ENCODE results near the gene TTC1.
"Not testable (repeated sequence)": the region's sequence is repeated elsewhere in the genome, so short reads cannot be mapped to it uniquely, and the experiment has no call there.

The TTC1 gene

GRCh38 chr5:159995907-159996306 lies 13.0 kb upstream of the TTC1 start:
- no peak for DNase-seq (ENCODE audit: low spot score)

GRCh38 chr5:160001457-160001856 lies 7.5 kb upstream of the TTC1 start:
- DNase-seq (ENCODE audit: low spot score): no peak

- no peak for DNase-seq (ENCODE audit: low spot score)
Measured at GRCh38 chr5:160007514-160007913, 1.4 kb upstream of the TTC1 start.

- not testable (repeated sequence) for DNase-seq (ENCODE audit: low spot score)
Measured at GRCh38 chr5:160008529-160008876, 436 bp upstream of the TTC1 start.

GRCh38 chr5:160009591-160009989 lies 651 bp downstream of the TTC1 start:
- no peak for DNase-seq (ENCODE audit: low spot score)

- DNase-seq (ENCODE audit: low spot score): no peak
Measured at GRCh38 chr5:160011471-160011870, 2.5 kb downstream of the TTC1 start.

GRCh38 chr5:160014197-160014596 lies 5.3 kb downstream of the TTC1 start:
- DNase-seq (ENCODE audit: low spot score): not testable (repeated sequence)

- no peak for DNase-seq (ENCODE audit: low spot score)
Measured at GRCh38 chr5:160018945-160019625, 10.1 kb downstream of the TTC1 start.

- no peak for DNase-seq (ENCODE audit: low spot score)
Measured at GRCh38 chr5:160020266-160020770, 11.4 kb downstream of the TTC1 start.

GRCh38 chr5:160020964-160021363 lies 12.0 kb downstream of the TTC1 start:
- DNase-seq (ENCODE audit: low spot score): no peak

GRCh38 chr5:160021831-160022446 lies 13.0 kb downstream of the TTC1 start:
- DNase-seq (ENCODE audit: low spot score): peak; percentile 62

GRCh38 chr5:160023007-160023907 lies 14.3 kb downstream of the TTC1 start:
- DNase-seq (ENCODE audit: low spot score): no peak

GRCh38 chr5:160023908-160024630 lies 15.1 kb downstream of the TTC1 start:
- no peak for DNase-seq (ENCODE audit: low spot score)

- DNase-seq (ENCODE audit: low spot score): no peak
Measured at GRCh38 chr5:160029004-160029403, 20.1 kb downstream of the TTC1 start.

- no peak for DNase-seq (ENCODE audit: low spot score)
Measured at GRCh38 chr5:160029540-160030139, 20.7 kb downstream of the TTC1 start.

- no peak for DNase-seq (ENCODE audit: low spot score)
Measured at GRCh38 chr5:160030631-160031377, 21.9 kb downstream of the TTC1 start.

GRCh38 chr5:160033546-160034252 lies 24.8 kb downstream of the TTC1 start:
- DNase-seq (ENCODE audit: low spot score): no peak

- no peak for DNase-seq (ENCODE audit: low spot score)
Measured at GRCh38 chr5:160036243-160036642, 27.3 kb downstream of the TTC1 start.

- DNase-seq (ENCODE audit: low spot score): no peak
Measured at GRCh38 chr5:160036884-160037283, 27.9 kb downstream of the TTC1 start.

GRCh38 chr5:160039810-160040470 lies 31.0 kb downstream of the TTC1 start:
- DNase-seq (ENCODE audit: low spot score): no peak

All from CD4-positive, alpha-beta T cell treated with Interleukin-6 at 100 ng/mL for 8 hours (primary cell).